Activated CD4-positive, alpha-beta T cell treated with anti-CD3 and anti-CD28 coated beads, Interleukin-2, amount 10 ng/mL, durations not matched to agents 24 days and 14 days (primary cell): ENCODE measurements around the gene SLC26A11. TPM values are rescaled to one million over a fixed set of nuclear protein-coding genes. Genes with fewer than 3 reads are reported as not detected.

Experiments
- DNase-seq: peaks from one replicate; pipeline ENCODE4 v3.0.0; 2022
- H3K27ac Mint-ChIP-seq: one replicate; pipeline ENCODE4 v1.8.0; 2022; ENCODE audit warnings: mild to moderate bottlenecking, mixed read lengths
- H3K27me3 Mint-ChIP-seq: one replicate; pipeline ENCODE4 v1.8.0; 2022; ENCODE audit warnings: mixed read lengths
- H3K36me3 Mint-ChIP-seq: one replicate; pipeline ENCODE4 v1.8.0; 2022; ENCODE audit warnings: low read depth, mild to moderate bottlenecking, mixed read lengths
- H3K4me1 Mint-ChIP-seq: one replicate; pipeline ENCODE4 v1.8.0; 2021; ENCODE audit warnings: mixed read lengths
- H3K4me3 Mint-ChIP-seq: one replicate; pipeline ENCODE4 v1.8.0; 2022; ENCODE audit warnings: mild to moderate bottlenecking, moderate library complexity, mixed read lengths
- H3K9me3 Mint-ChIP-seq: one replicate; pipeline ENCODE4 v1.8.0; 2021; ENCODE audit warnings: mixed read lengths
- intact Hi-C: fragments of 100-400 bp; cut with micrococcal nuclease; formaldehyde crosslinking; loops from one replicate; pipeline ENCODE4 v1.15.1; 2023
- total RNA-seq: library from RNA; stranded (reverse); gene quantifications from 2 replicates; pipeline ENCODE4 v1.2.3, GENCODE V29; 2022

The SLC26A11 gene
- total RNA-seq, 1 donor from 2014 or later: 4.3 TPM

DNA sequence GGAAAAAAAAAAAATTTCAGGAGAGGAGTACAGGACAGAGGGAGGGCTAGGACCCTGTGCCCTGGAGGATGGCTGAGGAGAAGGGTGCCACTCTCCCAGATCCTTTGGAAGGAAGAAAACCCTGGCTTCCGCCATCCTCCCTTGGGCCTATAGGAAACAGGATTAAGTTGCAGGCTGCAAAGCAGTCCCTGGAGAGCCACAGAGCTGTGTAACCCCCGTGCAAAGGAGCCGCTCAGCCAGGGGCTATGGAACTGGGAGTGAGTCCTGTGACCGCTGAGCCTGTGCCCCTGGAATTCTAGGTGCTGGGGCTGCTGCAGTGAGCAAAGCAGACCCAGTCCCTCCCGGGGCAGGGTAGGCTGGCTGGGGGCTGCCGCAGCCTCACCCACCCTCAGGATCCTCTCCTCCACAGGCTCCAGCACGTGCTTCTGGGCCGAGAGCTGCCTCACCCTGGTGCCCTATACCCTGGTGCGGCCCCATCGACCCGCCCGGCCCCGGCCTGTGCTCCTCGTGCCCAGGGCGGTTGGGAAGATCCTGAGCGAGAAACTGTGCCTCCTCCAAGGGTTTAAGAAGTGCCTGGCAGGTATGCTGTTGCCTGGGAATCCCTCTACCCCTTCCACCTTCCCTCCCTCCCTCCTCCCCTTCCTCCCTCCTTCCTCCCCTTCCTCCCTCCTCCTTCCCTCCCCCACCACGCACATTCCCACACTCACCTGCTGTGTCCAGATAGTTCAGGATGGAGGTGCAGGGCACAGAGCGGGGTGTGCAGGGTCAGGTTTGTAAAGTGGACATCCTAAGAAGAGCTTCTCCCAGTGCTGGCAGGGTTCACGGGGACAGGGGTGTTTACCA is 15.4 kb upstream of the SLC26A11 start:
- H3K4me1 Mint-ChIP-seq: no peaks in the 10 kb centered on the region
- intact Hi-C loops: no loop called here
- no peak overlapping the region for H3K27ac Mint-ChIP-seq
- DNase-seq: no peak
- H3K36me3 Mint-ChIP-seq: no peaks in the 10 kb centered on the region
- H3K27me3 Mint-ChIP-seq: no peaks in the 10 kb centered on the region
- no peaks in the 10 kb centered on the region for H3K9me3 Mint-ChIP-seq
- H3K4me3 Mint-ChIP-seq: no peak overlapping the region

GRCh38 chr17:80205811-80206210 is 14.4 kb upstream of the SLC26A11 start:
- Mint-ChIP-seq H3K4me3 (no peak overlapping the region), H3K36me3 (peaks cover 4% of the 10 kb centered on the region), H3K27me3 (no peaks in the 10 kb centered on the region), H3K4me1 (no peaks in the 10 kb centered on the region), H3K27ac (no peak overlapping the region), H3K9me3 (no peaks in the 10 kb centered on the region)
- no peak for DNase-seq
- intact Hi-C loops: no loop called here

DNA sequence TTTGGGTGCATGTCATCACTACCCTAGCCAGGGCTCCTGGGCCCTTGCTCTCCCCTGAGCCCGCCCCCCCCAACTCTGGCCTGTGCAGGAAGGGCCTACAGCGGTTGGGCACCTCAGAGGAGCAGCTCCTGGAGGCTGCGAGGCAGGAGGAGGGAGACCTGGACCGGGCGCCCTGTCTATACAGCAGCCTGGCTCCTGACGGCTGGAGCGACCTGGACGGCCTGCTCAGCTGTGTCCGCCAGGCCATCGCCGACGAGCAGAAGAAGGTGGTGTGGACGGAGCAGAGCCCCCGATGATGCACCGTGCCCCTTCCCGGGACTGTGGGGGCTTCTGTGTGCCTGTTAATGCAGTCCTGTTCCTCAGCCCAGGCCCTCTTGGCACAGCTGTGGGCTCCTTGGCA is 12.2 kb upstream of the SLC26A11 start:
- Mint-ChIP-seq H3K27ac (no peak overlapping the region), H3K4me1 (no peaks in the 10 kb centered on the region), H3K36me3 (peaks cover 6% of the 10 kb centered on the region), H3K4me3 (no peak overlapping the region), H3K27me3 (no peaks in the 10 kb centered on the region), H3K9me3 (no peaks in the 10 kb centered on the region)
- no peak for DNase-seq
- intact Hi-C loops: no loop called here

- Mint-ChIP-seq H3K4me3 (no peak overlapping the region), H3K36me3 (peaks cover 6% of the 10 kb centered on the region), H3K27ac (no peak overlapping the region), H3K9me3 (no peaks in the 10 kb centered on the region), H3K27me3 (no peaks in the 10 kb centered on the region), H3K4me1 (no peaks in the 10 kb centered on the region)
- DNase-seq: no peak
- intact Hi-C loops: no loop called here
Observed at GRCh38 chr17:80209765-80210164, 10.5 kb upstream of the SLC26A11 start.

DNA sequence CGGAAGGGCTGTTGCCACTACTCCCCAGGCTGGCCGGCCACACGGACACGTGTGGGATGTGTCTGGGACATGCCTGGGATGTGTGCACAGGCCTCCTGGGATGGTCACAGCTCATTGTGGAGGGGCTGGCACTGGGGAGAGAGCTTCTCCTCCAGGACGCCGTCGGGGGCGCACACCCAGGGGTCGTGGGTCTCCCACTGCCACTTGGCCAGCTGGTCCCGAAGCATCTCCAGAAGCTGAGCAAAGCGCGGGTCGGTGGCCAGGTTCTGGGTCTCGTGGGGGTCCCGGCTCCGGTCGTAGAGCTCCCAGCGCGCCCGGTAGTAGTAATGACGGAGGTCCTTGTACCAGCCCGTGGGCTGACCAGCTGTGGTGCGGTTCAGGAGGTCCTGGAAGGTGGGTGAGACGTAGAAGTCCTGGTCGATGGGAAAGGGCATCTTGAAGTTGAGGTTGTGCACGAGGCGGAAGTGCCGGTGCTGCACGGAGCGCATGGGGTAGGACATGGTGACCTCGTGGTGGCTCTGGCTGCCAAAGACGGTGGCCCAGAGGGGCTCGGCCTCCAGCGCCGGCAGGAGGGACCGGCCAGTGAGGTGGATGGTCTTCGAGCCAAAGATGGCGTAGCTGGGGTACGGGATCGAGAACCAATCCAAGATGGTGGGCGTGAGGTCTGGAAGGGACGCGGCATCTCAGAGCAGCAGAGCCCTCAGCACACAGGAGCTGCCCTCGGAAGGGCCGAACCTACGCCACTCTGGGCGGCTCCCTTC is 9.7 kb upstream of the SLC26A11 start:
- Mint-ChIP-seq H3K27me3 (no peaks in the 10 kb centered on the region), H3K9me3 (no peaks in the 10 kb centered on the region), H3K27ac (no peak overlapping the region), H3K4me3 (no peak overlapping the region), H3K4me1 (no peaks in the 10 kb centered on the region), H3K36me3 (peaks cover 6% of the 10 kb centered on the region)
- no peak for DNase-seq
- intact Hi-C loops: no loop called here

- no peaks in the 10 kb centered on the region for H3K9me3 Mint-ChIP-seq
- no peak overlapping the region for H3K27ac Mint-ChIP-seq
- no peaks in the 10 kb centered on the region for H3K27me3 Mint-ChIP-seq
- H3K36me3 Mint-ChIP-seq: peaks cover 13% of the 10 kb centered on the region
- H3K4me3 Mint-ChIP-seq: no peak overlapping the region
- DNase-seq: no peak
- no peaks in the 10 kb centered on the region for H3K4me1 Mint-ChIP-seq
- intact Hi-C loops: no loop called here
Observed at GRCh38 chr17:80212109-80212508, 8.1 kb upstream of the SLC26A11 start.

GRCh38 chr17:80212511-80212910 is 7.7 kb upstream of the SLC26A11 start:
- Mint-ChIP-seq H3K4me3 (no peak overlapping the region), H3K36me3 (peaks cover 14% of the 10 kb centered on the region)

DNA sequence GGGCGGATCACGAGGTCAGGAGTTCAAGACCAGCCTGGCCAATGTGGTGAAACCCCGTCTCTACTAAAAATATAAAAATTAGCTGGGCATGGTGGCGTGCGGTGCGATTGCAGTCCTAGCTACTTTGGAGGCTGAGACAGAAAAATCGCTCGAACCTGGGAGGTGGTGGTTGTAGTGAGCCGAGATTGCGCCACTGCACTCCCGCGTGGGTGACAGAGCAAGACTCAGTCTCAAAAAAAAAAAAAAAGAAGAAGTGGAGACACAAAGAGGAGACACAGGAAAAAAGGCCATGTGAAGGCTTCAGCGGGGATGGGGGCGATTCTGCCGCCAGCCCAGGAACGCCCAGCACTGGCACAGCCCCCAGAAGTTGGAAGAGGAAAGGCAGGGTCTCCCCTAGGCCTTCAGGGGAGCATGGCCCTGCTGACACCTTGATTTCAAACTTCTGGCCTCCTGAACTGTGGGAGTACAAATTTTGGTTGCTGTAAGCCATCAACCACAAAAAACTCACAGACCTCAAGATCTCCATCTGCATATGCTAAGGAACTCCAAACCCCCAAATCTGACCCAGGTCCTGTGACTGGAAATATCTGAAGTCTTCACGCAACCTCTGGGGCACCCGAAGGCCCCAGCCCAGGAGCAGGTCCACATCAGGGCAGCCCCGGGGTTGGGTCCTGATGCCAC is 7.1 kb upstream of the SLC26A11 start:
- peaks cover 15% of the 10 kb centered on the region for H3K36me3 Mint-ChIP-seq
- DNase-seq: no peak
- H3K4me1 Mint-ChIP-seq: no peaks in the 10 kb centered on the region
- H3K27ac Mint-ChIP-seq: no peak overlapping the region
- no peak overlapping the region for H3K4me3 Mint-ChIP-seq
- intact Hi-C loops: no loop called here
- no peaks in the 10 kb centered on the region for H3K9me3 Mint-ChIP-seq
- no peaks in the 10 kb centered on the region for H3K27me3 Mint-ChIP-seq

More at GRCh38 chr17:80212511-80212910, 7.7 kb upstream of the SLC26A11 start:
- no peaks in the 10 kb centered on the region for H3K9me3 Mint-ChIP-seq
- no peaks in the 10 kb centered on the region for H3K27me3 Mint-ChIP-seq
- DNase-seq: no peak
- H3K4me1 Mint-ChIP-seq: no peaks in the 10 kb centered on the region
- H3K27ac Mint-ChIP-seq: no peak overlapping the region
- intact Hi-C loops: no loop called here

- Mint-ChIP-seq H3K27ac (no peak overlapping the region), H3K36me3 (peaks cover 15% of the 10 kb centered on the region), H3K4me3 (no peak overlapping the region), H3K27me3 (no peaks in the 10 kb centered on the region), H3K9me3 (no peaks in the 10 kb centered on the region), H3K4me1 (peaks cover under 1% of the 10 kb centered on the region)
- no peak for DNase-seq
- intact Hi-C loops: no loop called here
Observed at GRCh38 chr17:80213643-80213975, 6.6 kb upstream of the SLC26A11 start.

GRCh38 chr17:80214012-80214877 is 6.0 kb upstream of the SLC26A11 start:
- H3K9me3 Mint-ChIP-seq: no peaks in the 10 kb centered on the region
- intact Hi-C loops: no loop called here
- no peaks in the 10 kb centered on the region for H3K27me3 Mint-ChIP-seq
- H3K4me1 Mint-ChIP-seq: peaks cover 2% of the 10 kb centered on the region
- DNase-seq: no peak
- no peak overlapping the region for H3K27ac Mint-ChIP-seq
- H3K36me3 Mint-ChIP-seq: peaks cover 15% of the 10 kb centered on the region
- no peak overlapping the region for H3K4me3 Mint-ChIP-seq

GRCh38 chr17:80214878-80215210 is 5.4 kb upstream of the SLC26A11 start:
- Mint-ChIP-seq H3K9me3 (no peaks in the 10 kb centered on the region), H3K27me3 (no peaks in the 10 kb centered on the region), H3K4me1 (peaks cover 7% of the 10 kb centered on the region), H3K27ac (no peak overlapping the region), H3K36me3 (peaks cover 15% of the 10 kb centered on the region), H3K4me3 (no peak overlapping the region)
- no peak for DNase-seq
- intact Hi-C loops: loop anchor here (5.0 kb wide), 1 partner anchor 37 kb away; no protein-coding TSS in a partner anchor

DNA sequence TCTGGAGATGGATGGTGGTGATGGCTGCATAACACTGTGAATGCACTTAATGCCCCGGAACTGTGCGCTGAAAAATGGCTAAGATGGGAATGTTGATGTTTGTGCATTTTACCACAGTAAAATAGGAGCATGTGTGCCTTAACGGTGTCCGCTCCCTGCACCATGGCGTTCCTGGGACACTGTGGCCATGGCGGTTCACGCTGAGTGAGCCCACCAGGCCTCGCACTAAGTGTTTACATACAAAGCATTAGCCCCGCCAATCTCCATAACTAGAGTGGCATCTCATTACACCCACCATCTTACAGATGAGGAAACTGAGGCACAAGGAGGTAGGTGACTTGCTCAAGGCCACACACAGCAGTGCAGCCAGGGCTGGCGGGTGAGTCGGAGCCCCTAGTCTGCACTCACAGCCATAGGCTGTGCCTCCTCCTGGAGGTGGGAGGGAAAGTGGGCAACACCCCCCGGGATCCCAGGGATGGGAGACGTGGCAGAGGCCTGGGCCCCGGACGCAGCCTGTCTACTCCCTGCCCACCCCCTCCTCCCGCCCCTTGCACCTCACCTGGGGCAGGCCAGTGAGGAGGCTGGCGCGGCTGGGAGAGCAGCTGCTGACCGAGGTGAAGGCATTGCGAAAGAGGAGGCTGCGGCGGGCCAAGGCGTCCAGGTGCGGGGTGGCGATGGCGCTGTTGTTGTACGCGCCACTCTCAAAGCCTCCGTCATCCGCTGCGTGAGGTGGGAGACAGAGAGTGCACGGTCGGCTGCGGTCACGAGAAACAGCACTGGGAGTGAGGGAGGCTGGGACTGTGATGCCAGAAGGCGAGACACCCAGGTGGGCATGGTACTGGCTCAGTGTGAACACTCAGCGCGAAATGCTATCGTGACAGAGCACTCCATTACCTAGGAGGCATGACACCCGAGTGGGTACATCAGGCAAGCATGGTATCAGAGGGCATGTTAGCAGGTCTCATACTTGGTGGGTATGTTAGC is 3.5 kb upstream of the SLC26A11 start:
- intact Hi-C loops: loop anchor here (5.0 kb wide), 1 partner anchor 36 kb away; no protein-coding TSS in a partner anchor
- DNase-seq: no peak
- H3K27me3 Mint-ChIP-seq: peaks cover 2% of the 10 kb centered on the region
- H3K27ac Mint-ChIP-seq: no peak overlapping the region
- H3K36me3 Mint-ChIP-seq: peaks cover 10% of the 10 kb centered on the region
- no peaks in the 10 kb centered on the region for H3K9me3 Mint-ChIP-seq
- H3K4me1 Mint-ChIP-seq: peaks cover 8% of the 10 kb centered on the region
- H3K4me3 Mint-ChIP-seq: no peak overlapping the region
